OCI-M2 (cell line): ENCODE measurements around the gene DNAH1.

ENCODE experiments used
- DNase-seq: peaks from one replicate; lab custom pipeline; 2025; ENCODE audit not compliant: unreplicated experiment; lab: John Stamatoyannopoulos, UW

The DNAH1 gene

DNA sequence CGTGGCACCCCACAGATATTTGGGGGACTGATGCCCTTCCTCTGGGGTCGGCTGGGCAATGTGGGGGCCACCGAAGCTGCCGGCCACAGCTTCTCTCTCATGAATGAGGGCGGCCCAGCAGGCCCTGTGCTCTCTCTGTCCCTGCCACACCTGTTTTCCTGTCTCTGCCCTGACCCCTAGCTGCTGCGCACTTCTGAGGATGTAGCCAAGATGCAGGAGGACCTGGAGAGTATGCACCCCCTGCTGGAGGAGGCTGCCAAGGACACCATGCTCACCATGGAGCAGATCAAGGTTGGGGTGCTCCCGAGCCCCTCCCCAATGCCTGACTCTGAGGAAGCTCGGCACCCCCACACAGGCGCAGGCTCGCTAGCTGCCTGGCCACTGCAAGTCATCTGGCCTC, 69.0 kb downstream of the DNAH1 start:
- DNase-seq, result no peak

DNA sequence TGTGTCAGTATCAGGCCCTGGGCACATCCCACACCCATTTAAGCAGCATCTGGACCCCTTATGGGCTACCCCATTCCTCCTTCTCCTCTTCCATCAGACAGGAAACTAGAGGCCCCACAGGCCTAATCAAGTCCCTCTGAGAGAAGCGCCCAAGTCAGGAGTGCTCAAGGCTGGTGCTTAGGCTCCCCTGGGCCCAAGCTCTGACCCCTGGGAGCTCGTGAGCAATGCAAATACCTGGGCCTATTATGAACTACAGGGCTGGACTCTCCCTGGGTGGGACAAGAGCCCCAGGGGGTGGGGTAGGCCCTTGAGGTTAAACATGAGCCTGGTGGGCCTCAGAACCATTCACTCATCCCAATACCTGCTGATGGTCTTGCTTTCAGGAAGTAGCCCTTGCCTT, 71.4 kb downstream of the DNAH1 start:
- DNase-seq, result no peak

DNA sequence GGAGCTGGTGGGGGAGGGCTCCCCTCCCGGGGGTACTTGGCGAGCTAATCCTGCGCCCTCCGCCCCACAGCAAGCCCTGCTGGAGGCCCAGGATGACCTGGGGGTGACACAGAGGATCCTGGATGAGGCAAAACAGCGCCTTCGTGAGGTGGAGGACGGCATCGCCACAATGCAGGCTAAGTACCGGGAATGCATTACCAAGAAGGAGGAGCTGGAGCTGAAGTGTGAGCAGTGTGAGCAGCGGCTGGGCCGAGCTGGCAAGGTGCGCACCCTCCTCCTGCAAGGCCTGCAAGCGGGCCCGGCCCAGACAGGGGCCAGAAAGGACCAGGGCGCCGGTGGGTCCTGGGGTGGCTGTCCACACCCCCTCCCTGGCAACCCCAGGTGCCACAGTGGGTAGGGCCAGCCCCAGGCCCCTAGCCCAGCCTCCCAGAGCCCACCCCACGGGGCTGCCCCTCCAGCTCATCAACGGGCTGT, 72.3 kb downstream of the DNAH1 start:
- no peak for DNase-seq

DNA sequence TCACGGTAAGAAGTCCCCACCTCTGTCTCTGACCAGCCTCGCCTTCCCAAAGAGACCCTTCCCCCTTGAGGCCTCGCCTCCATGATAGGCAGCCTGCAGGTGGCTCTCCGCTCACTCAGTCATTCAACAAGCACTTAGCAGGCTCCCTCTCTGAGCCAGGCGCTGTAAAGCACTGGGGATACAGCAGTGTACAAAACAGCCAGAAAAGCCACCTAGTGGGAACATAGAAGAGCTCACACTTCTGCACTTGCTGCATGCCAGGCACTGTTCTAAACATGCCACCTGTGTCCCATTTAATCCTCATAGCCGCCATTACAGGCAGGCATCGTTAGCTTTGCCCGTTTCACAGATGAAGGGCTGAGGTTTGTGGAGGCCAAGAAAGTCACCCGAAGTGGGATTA, 72.8 kb downstream of the DNAH1 start:
- DNase-seq, result no peak

DNA sequence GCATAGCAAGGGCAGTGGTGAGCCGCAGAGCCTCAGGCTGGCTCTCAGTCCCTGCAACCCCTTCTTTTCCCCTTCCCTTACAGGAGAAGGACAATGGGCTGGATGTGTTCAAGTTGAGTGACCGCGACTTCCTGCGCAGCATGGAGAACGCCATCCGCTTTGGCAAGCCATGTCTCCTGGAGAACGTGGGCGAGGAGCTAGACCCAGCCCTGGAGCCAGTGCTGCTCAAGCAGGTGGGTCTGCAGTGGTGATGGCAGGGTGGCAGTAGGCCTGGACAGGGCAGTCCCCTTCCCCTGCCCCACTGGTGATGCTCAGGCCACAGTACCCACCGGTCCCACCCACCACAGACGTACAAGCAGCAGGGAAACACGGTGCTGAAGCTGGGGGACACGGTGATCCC, 75.0 kb downstream of the DNAH1 start:
- DNase-seq, result no peak

DNA sequence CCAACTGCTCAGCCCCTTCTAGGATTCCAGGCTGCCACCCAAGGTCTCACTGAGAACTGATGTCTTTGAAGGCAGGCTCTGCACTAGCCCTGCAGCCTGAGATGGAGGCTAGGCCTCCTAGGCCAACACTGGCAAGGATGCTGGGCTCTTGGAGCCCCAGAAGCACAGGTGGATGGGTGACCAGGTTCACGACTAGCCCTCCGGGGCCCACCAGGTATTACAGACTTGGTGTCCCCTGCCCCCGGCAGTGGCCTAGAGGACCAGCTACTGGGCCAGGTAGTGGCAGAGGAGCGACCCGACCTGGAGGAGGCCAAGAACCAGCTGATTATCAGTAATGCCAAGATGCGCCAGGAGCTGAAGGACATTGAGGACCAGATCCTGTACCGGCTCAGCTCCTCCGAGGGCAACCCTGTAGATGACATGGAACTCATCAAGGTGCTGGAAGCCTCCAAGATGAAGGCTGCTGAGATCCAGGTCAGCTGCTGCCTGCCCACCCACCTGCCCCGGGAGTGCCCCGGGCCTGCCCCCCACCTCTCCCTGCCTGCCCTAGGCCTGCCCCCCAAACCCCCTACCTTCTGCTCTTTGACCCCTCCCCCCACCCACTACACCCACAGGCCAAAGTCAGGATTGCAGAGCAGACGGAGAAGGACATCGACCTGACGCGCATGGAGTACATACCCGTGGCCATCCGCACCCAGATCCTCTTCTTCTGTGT, 76.3 kb downstream of the DNAH1 start:
- no peak for DNase-seq

DNA sequence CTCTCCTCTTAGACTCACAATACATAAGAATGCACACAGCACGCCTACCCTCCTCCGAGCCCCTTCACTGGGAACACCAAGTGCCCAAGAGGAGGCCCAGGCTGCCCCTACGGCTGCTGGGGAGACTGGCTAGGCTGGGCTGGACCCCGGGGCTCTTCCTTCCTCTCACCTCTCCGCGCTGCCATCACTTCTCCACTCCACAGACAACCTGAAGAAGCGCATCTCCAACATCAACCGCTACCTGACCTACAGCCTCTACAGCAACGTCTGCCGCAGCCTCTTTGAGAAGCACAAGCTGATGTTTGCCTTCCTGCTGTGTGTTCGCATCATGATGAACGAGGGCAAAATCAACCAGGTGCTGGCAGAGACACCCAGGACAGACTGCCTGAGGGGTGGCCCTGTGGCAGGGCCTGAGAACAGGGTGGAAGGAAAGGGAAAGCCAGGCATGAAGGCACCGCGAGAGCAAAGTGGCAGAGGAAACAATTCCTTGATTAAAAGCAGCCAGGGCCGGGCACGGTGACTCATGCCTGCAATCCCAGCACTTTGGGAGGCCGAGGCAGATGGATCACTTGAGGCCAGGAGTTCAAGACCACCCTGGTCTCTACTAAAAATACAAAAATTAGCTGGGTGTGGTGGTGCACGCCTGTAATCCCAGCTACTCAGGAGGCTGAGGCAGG, 77.2 kb downstream of the DNAH1 start:
- no peak for DNase-seq

DNA sequence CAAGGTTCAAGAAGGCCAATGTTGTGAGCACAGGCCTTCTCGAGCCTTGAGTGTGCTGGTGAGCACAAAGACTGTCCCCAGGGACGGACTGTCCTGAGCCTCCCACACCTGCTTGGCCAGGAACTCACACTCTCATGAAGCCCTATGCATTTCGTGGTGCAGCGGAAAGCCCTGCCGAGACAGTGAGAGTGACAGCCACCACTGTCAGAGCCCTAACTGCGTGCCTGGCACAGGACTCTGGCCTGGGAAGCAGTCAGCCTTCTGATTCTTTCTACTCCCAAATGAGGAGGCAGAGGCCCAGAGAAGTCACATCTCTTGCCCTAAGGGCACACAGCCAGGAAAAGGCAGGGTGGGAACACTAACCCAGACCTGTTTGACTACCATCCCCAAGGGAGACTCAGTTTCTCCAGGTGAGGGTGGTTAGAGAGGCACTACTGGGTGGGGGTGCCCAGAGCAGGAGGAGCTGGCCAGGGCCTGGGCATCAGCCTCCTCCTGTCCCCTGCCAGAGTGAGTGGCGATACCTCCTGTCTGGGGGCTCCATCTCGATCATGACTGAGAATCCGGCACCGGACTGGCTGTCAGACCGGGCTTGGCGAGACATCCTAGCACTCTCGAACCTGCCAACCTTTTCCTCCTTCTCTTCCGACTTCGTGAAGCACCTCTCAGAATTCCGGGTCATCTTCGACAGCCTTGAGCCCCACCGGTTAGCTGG, 78.0 kb downstream of the DNAH1 start:
- DNase-seq, result no peak

DNA sequence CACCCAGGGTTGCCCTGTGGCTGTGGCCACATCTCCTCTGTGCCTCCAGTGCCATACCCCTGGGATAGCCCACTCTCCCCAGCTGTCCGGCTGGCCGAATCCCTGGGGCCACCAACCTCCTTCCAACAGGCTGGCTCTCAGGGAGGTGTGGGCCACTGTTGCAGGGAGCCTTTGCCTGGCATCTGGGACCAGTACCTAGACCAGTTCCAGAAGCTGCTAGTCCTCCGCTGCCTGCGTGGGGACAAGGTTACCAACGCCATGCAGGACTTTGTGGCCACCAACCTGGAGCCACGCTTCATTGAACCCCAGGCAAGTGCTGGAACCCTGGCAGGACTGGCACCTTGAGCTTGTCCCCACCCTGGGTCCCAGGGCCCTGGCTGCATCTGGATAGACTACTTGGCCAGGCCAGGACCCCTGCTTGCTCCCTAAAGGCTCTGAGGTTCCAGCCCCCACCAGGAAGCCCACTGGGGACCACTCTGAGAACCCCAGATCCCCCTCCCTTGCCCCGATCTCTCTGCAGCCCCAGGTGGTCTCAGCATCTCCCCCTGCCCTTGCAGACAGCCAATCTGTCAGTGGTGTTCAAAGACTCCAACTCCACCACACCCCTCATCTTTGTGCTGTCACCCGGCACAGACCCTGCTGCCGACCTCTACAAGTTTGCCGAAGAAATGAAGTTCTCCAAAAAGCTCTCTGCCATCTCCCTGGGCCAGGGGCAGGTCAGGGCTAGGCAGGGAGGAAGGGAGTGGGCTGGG, 78.8 kb downstream of the DNAH1 start:
- DNase-seq, result no peak

DNA sequence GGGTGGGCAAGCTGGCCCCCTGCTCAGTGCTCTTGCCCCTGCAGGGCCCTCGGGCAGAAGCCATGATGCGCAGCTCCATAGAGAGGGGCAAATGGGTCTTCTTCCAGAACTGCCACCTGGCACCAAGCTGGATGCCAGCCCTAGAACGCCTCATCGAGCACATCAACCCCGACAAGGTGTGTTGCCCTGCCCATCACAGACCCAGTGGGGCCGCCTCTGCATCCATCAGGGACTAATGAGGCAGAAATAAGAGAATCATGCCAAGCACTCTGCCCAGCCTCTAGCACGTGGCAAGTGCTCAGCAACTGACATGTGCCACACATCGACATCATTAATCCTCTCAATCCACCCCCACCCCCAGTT, 79.4 kb downstream of the DNAH1 start:
- no peak for DNase-seq

DNA sequence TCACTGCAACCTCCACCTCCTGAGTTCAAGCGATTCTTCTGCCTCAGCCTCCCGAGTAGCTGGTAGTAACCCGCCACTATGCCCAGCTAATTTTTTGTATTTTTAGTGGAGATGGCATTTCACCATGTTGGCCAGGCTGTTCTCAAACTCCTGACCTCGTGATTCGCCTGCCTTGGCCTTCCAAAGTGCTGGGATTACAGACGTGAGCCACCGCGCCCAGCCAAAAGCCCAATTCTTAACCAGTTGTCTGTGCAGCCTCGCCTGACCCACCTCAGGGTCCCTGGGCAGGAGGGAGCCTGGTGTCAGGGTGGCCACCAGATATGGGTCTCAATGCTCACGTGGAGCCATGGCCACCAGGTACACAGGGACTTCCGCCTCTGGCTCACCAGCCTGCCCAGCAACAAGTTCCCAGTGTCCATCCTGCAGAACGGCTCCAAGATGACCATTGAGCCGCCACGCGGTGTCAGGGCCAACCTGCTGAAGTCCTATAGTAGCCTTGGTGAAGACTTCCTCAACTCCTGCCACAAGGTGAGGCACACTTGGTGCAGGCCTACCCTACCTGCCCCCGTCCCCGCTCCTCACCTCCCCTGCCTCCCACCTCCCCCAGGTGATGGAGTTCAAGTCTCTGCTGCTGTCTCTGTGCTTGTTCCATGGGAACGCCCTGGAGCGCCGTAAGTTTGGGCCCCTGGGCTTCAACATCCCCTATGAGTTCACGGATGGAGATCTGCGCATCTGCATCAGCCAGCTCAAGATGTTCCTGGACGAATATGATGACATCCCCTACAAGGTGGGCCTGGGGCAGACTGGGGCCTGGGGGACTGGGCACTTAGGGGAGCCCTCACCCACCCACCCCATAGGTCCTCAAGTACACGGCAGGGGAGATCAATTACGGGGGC, 80.1 kb downstream of the DNAH1 start:
- no peak for DNase-seq

DNA sequence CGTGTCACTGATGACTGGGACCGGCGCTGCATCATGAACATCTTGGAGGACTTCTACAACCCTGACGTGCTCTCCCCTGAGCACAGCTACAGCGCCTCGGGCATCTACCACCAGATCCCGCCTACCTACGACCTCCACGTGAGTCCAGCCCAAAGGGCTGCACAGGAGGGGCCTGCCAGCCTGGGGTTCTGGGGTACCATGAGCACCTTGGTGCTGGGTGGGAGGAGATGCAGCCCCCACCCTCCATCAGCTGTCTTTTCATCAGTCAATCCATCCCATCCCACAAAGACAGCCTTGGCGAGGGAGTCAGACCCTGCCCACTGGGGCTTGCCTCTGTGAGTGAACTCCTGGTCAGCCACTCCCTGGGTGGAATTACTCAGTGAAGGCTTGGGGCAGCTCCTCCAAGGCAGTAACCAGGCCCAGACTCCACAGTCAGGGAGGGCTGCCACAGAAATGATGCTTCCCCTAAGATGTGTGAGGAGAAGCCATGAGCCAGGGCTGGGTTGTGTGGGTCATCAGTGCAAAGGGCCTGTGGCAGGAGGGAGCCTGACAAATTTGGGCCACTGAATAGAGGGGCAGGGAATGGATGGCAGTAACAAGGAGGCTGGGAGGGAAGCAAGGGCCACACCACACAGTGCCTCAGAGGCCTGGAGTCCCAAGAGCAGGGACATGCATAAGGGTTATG, 80.9 kb downstream of the DNAH1 start:
- DNase-seq, result no peak

DNA sequence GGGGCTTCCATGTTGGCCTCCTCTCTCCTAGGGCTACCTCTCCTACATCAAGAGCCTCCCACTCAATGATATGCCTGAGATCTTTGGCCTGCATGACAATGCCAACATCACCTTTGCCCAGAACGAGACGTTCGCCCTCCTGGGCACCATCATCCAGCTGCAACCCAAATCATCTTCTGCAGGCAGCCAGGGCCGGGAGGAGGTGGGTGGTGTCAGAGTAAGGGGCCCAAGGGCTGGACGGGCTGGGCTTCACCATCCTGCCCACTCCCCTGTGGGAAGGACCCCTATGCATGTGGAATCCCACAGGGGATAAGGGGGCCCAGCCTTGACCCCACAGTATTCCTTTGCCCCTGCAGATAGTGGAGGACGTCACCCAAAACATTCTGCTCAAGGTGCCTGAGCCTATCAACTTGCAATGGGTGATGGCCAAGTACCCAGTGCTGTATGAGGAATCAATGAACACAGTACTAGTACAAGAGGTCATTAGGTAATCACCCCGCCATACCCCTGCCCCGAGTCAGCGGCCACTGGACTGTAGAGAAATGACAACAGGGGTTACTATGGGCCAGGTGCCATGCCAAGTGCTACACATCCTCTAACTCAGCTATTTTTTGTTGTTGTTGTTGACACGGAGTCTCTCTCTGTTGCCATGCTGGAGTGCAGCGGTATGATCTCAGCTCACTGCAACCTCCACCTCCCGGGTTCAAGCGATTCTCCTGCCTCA, 81.7 kb downstream of the DNAH1 start:
- no peak for DNase-seq

DNA sequence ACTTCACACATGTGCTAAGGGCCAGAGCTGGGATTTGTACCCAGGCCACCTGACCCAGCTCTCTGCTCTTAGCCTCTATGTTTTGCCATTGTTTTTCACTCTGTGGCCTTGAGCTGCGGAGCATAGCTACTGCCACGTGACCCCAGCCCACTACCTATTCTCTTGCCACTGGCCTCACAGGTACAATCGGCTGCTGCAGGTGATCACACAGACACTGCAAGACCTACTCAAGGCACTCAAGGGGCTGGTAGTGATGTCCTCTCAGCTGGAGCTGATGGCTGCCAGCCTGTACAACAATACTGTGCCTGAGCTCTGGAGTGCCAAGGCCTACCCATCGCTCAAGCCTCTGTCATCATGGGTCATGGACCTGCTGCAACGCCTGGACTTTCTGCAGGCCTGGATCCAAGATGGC, 82.6 kb downstream of the DNAH1 start:
- no peak for DNase-seq

DNA sequence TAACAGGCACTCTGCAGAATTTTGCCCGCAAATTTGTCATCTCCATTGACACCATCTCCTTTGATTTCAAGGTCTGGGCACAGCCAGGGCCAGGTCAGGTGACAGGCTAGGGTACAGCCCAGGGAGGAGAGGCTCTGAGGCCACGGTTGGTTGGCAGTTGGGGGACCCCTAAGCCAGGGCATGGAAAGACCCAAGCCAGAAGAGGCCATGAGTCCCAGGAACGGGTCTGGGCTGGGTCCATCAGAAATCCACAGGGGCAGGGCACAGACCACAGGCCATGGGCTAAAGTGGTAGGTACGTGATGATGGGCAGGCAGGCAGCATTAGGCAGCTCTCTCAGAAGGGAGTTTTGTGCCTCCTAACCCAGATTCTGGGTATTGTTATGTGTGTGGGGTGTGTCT, 83.0 kb downstream of the DNAH1 start:
- DNase-seq, result no peak

DNA sequence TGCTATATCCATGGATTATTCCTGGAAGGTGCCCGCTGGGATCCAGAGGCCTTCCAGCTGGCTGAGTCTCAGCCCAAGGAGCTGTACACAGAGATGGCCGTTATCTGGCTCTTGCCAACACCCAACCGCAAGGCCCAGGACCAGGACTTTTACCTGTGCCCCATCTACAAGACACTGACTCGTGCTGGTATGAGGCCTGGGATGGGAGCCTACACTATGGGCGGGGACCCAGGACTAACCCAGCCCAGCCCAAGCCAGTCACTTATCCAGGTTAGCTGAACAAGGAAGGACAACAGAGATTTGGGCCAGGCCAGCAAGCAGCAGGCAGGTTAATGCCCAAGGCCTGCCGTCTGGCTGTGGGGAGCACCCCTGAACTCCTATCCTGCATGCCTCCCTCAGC, 83.5 kb downstream of the DNAH1 start:
- no peak for DNase-seq

DNA sequence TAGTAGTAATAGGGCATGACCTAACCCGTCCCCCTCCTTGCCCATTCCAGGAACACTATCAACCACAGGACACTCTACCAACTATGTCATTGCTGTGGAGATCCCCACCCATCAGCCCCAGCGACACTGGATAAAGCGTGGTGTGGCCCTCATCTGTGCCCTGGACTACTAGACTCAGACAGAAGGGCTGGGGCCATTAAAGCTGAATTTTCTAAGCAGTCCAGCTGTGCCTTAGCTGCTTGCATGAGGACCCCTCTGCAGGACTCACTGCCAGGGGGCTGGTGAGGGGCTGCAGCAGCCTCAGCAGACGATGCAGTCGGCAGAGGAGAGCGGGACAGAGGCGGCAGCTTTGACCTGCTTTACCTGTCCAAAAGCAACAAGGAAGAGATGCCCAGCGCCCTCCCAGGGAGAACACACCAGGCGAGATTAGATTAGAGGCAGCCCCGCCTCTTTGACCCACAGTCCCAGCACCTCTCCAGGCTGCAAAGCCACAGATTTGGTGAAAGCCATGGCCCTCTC, 84.2 kb downstream of the DNAH1 start:
- no peak for DNase-seq

DNA sequence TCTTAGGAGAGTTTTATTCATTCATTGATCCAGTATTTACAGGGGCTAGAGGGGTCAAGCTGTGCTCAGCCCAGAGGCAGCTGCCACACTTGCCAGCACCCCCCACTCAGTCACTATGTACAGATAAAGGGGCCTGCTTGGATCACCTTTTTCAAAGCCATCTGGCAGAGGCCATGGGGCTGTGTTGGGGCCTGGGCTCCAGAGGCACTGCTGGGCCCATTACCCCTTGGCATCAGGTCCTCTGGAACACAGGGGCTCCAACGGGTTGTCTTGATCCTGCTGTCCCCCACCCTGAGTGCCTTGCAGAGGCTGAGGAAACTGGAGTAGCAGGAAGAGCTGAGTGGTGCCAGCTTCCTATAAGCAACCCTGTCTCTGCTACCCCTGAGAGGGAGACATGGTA, 84.9 kb downstream of the DNAH1 start:
- no peak for DNase-seq

DNA sequence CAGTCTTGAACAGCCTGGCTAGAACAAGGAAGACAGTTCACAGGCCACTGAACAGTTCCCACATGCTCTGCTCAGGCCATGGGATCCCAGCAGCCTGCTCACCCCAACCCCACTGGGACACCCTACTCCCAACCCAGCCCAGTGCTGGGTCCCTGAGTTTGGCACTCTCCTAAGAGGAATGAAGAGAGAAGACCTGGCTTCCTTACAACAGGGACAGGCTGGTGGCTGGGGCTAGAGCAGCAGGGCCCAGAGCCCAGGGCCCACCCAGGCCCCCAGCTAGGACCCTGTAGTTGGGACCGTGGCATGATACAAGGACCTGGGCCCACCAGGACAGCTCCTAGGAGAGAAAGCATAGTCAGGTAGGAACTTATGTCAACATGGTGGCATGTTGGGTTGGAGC, 85.4 kb downstream of the DNAH1 start:
- DNase-seq, result no peak
